Hepatocyte (in vitro differentiated cells): ENCODE data around the gene ZFHX3.

Experiments
- CTCF ChIP-seq: fragments of 200-600 bp; sonication (generic); IDR thresholded peaks from 2 replicates; pipeline ENCODE4 v1.5.1; 2016; ENCODE audit warnings: antibody characterized with exemption, mild to moderate bottlenecking; ENCODE audit not compliant: poor library complexity
- EZH2 ChIP-seq: fragments of 200-600 bp; sonication (generic); IDR thresholded peaks from 2 replicates; pipeline ENCODE4 v1.6.1; 2016; ENCODE audit warnings: antibody characterized with exemption, mild to moderate bottlenecking, borderline replicate concordance

DNA sequence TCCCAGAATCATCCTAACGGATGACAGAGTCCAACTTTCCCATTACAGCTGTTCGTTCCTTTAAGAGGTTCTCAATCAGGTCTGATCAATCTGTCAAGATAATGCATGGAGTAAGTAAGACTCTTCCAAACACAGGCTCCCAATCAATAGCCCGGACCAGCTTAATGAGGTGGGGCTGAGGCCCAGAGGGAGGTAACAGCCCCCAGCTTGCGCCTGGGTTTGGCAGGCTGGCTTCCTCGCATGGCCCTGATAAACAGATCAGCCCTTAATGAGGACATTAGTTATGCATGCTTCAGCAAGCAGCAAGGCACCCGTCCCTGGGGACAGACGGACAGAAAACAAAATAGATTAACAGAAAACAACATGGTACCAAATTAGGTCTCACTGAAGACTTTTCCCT lies 145.7 kb downstream of the ZFHX3 start:
- no peak for TF ChIP-seq CTCF
- TF ChIP-seq EZH2 = no peak
